ENCODE data around the gene MPP2. TPM values are rescaled to one million over a fixed set of nuclear protein-coding genes. Genes with fewer than 3 reads are reported as not detected.

The MPP2 gene
- total and polyA plus RNA-seq, 4 donors = 0.05 to 0.25 (median 0.09) TPM

GRCh38 chr17:43900183-43900857 is 7.0 kb downstream of the MPP2 start:
- TF ChIP-seq CTCF (IDR thresholded peaks at IDR 0.05; ENCODE audit: low read depth, low read length, missing input control) = no peak
- no peak for TF ChIP-seq MAX (IDR thresholded peaks at IDR 0.05)
- no peak for TF ChIP-seq GABPA (IDR thresholded peaks at IDR 0.05 in 1 of 2, conservative IDR thresholded peaks at IDR 0.05 in 1 of 2)
- no peak for TF ChIP-seq HNF4A (conservative IDR thresholded peaks at IDR 0.05)
- no peak for TF ChIP-seq ZBTB33 (IDR thresholded peaks at IDR 0.05)
- TF ChIP-seq EGR1 (IDR thresholded peaks at IDR 0.05; ENCODE audit: low read depth in 2 of 2) = no peak
- peak; percentile 31 for TF ChIP-seq SP1 (IDR thresholded peaks at IDR 0.05)
- TF ChIP-seq RAD21 (IDR thresholded peaks at IDR 0.05) = no peak
- peaks cover 0 to 21% (median 4%) of the 10 kb centered on the region in 4 donors for H3K27me3 ChIP-seq (ENCODE audit: control insufficient read depth in 4 of 4, insufficient read depth in 4 of 4, low read length in 3 of 4)
- peaks cover 0 to 8% (median 3%) of the 10 kb centered on the region in 4 donors for H3K4me1 ChIP-seq (ENCODE audit: control insufficient read depth in 4 of 4, insufficient read depth in 4 of 4, low read length in 3 of 4)
- no peaks in the 10 kb centered on the region for H3K36me3 ChIP-seq (ENCODE audit: control insufficient read depth in 4 of 4, insufficient read depth in 3 of 4, low read depth in 1 of 4, low read length in 3 of 4)
- peak overlapping the region in 1 of 2 donors; percentile 6 for H3K9ac ChIP-seq (ENCODE audit: low read depth in 1 of 2, low read length in 2 of 2)
- WGBS = 11% methylated on average over 31 of the region's 31 CpGs
- H3K4me3 ChIP-seq (ENCODE audit: low read depth in 1 of 3, low read length in 3 of 3) = peak overlapping the region in 2 of 3 donors; percentile 30 to 39
- DNase-seq (ENCODE audit: low spot score) = peak; percentile 70
- H3K27ac ChIP-seq (ENCODE audit: low read depth in 1 of 2, low read length in 2 of 2) = no peak overlapping the region
- no peaks in the 10 kb centered on the region for H3K9me3 ChIP-seq (ENCODE audit: control insufficient read depth in 4 of 4, low read length in 3 of 4)

GRCh38 chr17:43898446-43898845 is 8.9 kb downstream of the MPP2 start:
- Histone ChIP-seq H3K4me3 (ENCODE audit: low read depth in 1 of 3, low read length in 3 of 3) (no peak overlapping the region), H3K4me1 (ENCODE audit: control insufficient read depth in 4 of 4, insufficient read depth in 4 of 4, low read length in 3 of 4) (peaks cover 0 to 8% (median 3%) of the 10 kb centered on the region in 4 donors), H3K27ac (ENCODE audit: low read depth in 1 of 2, low read length in 2 of 2) (no peak overlapping the region), H3K27me3 (ENCODE audit: control insufficient read depth in 4 of 4, insufficient read depth in 4 of 4, low read length in 3 of 4) (peaks cover 0 to 13% (median 2%) of the 10 kb centered on the region in 4 donors), H3K9me3 (ENCODE audit: control insufficient read depth in 4 of 4, low read length in 3 of 4) (no peaks in the 10 kb centered on the region), H3K36me3 (ENCODE audit: control insufficient read depth in 4 of 4, insufficient read depth in 3 of 4, low read depth in 1 of 4, low read length in 3 of 4) (no peaks in the 10 kb centered on the region), H3K9ac (ENCODE audit: low read depth in 1 of 2, low read length in 2 of 2) (no peak overlapping the region)
- no peak for TF ChIP-seq JUND (IDR thresholded peaks at IDR 0.05)
- TF ChIP-seq FOXA1 (IDR thresholded peaks at IDR 0.05) = no peak
- no peak for TF ChIP-seq RXRA (IDR thresholded peaks at IDR 0.05)
- TF ChIP-seq TAF1 (conservative IDR thresholded peaks at IDR 0.05) = no peak
- TF ChIP-seq RAD21 (IDR thresholded peaks at IDR 0.05) = no peak
- no peak for TF ChIP-seq GABPA (IDR thresholded peaks at IDR 0.05 in 1 of 2, conservative IDR thresholded peaks at IDR 0.05 in 1 of 2)
- no peak for TF ChIP-seq FOXA2 (IDR thresholded peaks at IDR 0.05)
- no peak for TF ChIP-seq SP1 (IDR thresholded peaks at IDR 0.05)
- no peak for TF ChIP-seq EGR1 (IDR thresholded peaks at IDR 0.05; ENCODE audit: low read depth in 2 of 2)
- no peak for TF ChIP-seq NR2F2 (IDR thresholded peaks at IDR 0.05)
- TF ChIP-seq MAX (IDR thresholded peaks at IDR 0.05) = no peak
- no peak for TF ChIP-seq HNF4G (IDR thresholded peaks at IDR 0.05)
- TF ChIP-seq CTCF (IDR thresholded peaks at IDR 0.05; ENCODE audit: low read depth, low read length, missing input control) = no peak
- no peak for DNase-seq (ENCODE audit: low spot score)
- 42% methylated on average over 1 of the region's 1 CpG for WGBS

Data from liver (tissue), 9 donors.